GM10847 (cell line): ENCODE results near the gene MEGF11.

ENCODE experiments used
- POLR2A ChIP-seq: IDR thresholded peaks from 2 replicates; pipeline ENCODE4 v1.6.1; 2011; ENCODE audit not compliant: insufficient read length; ENCODE audit errors: extremely low read depth

MEGF11 gene

DNA sequence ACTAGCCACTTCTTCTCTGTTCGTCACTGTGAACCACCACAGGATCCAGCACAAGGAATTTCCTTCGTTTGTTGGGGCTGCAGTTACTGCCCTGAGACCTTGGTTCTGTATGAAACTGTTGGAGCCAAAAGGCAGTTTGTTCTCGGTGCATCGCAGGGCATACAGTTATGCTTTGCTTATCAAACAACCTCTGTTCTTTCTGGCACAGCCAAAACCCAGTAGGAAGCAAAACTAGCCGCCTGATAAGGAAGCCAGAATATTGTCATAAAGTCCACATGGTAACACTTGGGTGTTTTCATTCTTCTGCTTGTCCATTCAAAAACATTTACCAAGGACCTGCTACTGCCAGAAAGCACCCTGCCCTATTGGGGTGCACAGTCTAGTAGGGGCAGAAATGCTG is 268.2 kb downstream of the MEGF11 start:
- TF ChIP-seq POLR2A: no peak

DNA sequence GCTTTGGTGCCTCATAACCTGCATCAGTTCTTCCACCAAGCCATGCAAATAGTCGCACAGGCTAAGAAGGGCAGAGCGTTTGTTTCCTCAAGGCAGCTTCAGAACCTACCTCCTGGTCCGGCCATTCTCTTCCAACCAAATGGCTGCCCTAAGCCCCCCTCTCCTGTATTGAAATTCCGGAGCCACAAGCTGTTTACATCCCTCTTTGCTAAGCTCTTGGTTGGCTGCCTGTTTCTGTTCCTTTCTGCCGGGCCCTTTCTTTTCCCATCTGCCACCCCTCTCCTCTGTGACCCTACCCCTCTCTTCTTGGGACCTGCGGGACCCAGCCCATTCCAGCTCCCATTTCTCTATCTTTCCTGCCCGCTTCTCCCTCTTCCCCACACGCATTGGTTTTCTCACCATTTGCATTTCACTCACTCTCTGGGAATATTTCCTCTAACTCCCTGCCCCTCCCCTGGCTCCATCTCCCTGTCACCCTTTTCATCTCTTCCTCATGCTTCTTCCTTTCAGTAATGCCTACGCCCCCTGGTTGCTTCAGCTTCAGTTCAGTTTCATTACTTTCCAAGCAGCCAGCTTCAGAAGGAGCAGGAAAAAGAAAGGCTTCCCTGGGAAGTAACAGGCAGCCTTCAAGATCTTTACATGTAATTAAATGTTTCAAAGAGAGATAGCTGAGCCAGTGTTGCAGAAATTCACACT is 270.8 kb downstream of the MEGF11 start:
- no peak for TF ChIP-seq POLR2A

- no peak for TF ChIP-seq POLR2A
Measured at GRCh38 chr15:65981837-65982626, 271.5 kb downstream of the MEGF11 start.

- TF ChIP-seq POLR2A: no peak
Measured at GRCh38 chr15:65980824-65981456, 272.6 kb downstream of the MEGF11 start.

GRCh38 chr15:65979837-65980236 is 273.7 kb downstream of the MEGF11 start:
- no peak for TF ChIP-seq POLR2A

DNA sequence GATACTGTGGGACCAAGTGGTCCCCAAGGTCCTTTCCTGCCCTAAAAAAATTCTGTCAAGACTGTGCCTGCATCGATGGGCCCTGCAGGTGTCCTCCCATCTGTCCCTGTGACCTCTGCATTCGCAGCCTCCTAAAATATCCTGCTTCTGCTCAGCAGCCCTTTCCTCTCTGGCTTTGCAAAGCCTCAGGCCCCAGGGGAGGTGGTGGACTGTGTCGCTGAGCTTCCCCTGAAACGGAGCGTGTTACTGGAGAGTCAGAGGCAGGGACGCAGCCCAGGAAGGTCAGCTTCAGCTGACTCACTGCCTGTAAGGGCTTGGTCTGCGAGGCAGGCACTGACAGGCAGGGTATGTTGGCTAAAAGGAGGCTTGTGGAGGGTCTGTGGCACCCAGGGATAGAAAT is 274.2 kb downstream of the MEGF11 start:
- no peak for TF ChIP-seq POLR2A

DNA sequence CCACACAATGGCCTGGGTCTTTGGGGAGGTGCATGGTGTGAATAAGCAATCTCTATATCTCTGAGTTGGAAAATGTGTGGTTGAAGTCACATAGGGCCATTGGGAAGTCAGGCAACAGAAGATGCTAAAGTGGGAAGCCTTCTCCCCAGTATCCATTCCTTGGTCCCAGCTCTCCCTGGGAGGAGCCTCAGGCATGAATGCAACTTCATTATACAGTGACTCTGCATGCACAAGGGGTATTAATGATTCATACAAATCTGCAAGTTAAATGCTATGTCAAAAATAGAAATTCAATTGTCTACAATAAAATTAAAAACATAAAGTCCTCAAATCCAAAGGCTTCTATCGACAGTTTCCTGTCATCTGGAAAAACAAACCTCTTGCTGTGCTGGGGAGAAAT is 275.4 kb downstream of the MEGF11 start:
- no peak for TF ChIP-seq POLR2A

GRCh38 chr15:65971741-65971995 is 281.9 kb downstream of the MEGF11 start:
- TF ChIP-seq POLR2A: no peak

DNA sequence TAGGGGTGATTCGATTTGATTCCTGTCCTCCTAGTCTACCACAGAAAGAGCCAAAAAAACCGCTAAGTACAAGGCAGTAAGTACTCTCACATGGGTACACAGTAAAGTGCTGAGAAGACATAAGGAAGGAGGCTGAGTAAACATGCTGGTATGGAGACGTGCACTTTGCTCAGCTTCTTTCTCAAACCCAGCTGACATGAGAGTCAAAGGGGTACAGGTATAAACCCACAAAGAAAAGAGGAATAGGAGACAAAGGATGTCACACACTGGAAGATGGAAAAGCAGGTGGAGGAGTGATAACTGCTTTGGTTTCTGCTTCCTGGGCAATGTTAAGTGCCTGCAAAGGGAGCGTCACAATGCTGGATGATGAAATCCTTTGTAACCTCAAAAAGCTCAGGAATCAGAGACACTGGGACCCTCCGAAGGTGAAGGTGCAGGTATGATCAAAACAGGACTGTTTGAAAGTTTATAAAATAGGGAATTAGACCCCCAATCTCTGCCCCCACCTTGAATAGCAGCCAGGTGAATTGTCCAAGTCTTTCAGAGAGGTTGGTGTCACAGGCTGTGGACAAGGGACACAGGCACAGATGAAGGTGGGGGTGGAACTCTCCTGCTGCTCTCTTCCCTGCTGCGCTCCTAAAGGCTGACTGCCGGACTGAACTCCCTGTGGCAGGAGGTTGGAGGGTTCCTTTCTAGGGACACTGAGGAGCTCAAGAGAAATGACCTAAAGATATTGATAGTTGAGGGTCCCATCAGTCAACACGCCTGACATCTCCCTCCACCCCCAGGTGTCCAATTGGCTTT is 282.4 kb downstream of the MEGF11 start:
- TF ChIP-seq POLR2A: no peak

DNA sequence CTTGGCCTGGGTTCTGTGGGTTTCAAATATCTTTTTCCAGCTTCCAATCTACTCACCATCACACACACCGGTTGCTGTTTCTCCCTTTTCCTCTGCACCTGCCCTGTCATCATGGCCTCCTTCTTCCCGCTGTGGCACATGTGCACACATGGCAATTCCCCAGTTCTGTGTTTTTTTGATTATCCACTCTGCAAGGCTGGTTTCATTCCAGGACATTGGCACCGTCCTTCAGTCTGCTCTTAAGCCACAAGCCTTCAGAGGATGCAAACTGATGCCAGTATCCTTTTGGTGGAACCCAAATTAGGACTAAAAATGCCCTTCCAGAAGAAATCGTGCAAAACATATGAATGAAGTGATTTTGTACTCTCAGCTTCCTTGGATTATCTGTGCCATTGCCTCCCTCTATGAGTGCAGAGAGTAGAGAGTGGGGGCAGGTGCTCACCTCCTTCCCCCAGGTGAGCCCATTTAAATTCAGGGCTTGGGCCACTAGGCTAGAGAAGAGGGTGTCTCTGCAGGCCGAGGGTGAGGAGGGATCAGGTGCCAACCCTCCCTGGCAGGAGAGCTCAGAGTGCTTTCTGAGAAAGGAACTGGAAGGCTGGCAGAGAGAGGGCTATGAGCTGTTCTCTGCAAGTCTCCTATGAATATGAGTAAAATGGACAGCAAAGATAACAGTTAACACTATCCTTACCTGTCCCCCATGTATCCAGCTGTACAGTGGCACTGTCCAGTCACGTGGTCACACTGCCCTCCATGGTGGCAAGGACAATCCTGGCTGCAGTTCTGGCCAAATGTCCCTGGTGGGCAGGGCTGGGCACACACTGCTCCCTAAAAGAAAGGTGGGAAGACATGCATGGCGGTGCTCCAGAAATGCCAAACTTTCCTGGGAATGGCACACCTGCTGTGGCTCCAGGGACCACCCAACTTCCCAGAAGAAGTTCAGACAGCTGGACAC is 283.4 kb downstream of the MEGF11 start:
- no peak for TF ChIP-seq POLR2A

- TF ChIP-seq POLR2A: no peak
Measured at GRCh38 chr15:65968511-65968910, 285.0 kb downstream of the MEGF11 start.

GRCh38 chr15:65964792-65965433 is 288.6 kb downstream of the MEGF11 start:
- no peak for TF ChIP-seq POLR2A

DNA sequence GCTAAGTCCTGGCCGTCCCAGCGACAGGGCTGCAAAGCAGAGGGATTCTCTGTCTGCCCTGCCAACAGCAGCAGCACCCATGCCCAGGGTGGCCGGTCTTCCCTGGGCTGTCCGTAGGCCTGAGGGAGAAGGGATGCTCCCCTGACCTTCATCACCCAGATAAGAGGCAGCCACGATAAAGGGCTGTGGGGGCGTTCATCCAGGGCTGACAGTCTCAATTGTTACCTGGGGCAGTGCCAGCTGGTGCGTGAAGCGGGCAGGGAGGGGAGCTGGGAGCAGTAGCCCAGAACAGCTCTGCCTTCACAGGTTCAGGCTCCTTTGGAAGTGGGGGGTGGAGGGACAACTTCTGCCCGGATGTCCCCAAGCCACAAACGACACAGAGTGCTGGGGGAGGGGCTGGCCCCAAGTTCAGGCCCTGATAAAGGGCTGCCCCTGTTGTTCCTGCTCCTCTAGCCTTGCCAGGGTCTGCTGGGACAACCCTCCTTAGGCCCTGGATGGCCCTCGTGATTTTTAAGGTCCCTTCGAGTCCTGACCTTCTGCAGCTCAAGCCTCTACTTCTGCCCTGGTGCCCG is 289.6 kb downstream of the MEGF11 start:
- TF ChIP-seq POLR2A: no peak

DNA sequence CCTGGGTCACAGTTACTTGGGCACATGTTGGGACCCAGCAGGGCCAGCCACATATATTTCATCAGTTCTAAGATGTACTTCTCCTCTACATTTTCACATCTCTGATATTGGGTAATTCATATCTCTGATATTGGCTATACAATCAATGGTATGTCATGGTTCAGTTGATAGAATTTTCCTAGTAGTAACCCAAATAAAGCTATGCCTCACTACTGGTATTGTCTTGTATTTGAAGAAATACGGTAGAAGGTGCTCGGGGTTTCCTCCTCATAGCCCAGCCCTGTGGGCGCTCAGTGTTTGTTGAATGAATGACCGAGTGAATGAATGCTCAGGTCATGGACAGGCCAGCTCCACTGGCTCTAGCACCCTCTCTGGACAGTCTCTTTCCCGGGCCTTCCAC is 290.2 kb downstream of the MEGF11 start:
- no peak for TF ChIP-seq POLR2A
